IMR-90 (cell line): Measurements from ENCODE around the gene HGF. TPM values are rescaled to one million over a fixed set of nuclear protein-coding genes. Genes with fewer than 3 reads are reported as not detected.

Source experiments
- ATAC-seq: fragments of 200-7000 bp; cut with Tn5 transposase; 2 replicates; pipeline ENCODE4 v1.9.1; 2020; ENCODE audit warnings: low read depth, mild to moderate bottlenecking, moderate library complexity
- BruUV-seq: library from RNA; stranded (reverse); fragments of 400-500 nt; replicated peaks from 2 replicates; lab custom pipeline; 2021; lab: Mats Ljungman, UMichigan
- CTCF ChIA-PET: fragments of 300-600 bp; formaldehyde crosslinking; extraction: SDS; loops from one replicate; lab custom pipeline; 2021; ENCODE audit warnings: antibody characterized with exemption; lab: Yijun Ruan, JAX
- POLR2A ChIA-PET: fragments of 300-600 bp; sonication (Branson Sonifier 250); formaldehyde crosslinking; loops from one replicate; lab custom pipeline; 2022; ENCODE audit warnings: antibody characterized with exemption; ENCODE audit not compliant: unreplicated experiment; lab: Charles Lee
- DNase-seq: peaks from one replicate; pipeline ENCODE4 v3.0.0; 2013
- H2AFZ ChIP-seq: replicated peaks from 2 replicates; pipeline ENCODE3; 2013; ENCODE audit warnings: low read length, mild to moderate bottlenecking; ENCODE audit not compliant: poor library complexity
- H2AK5ac ChIP-seq: 2 replicates; pipeline ENCODE4 v1.6.1; 2013; ENCODE audit warnings: low read depth, low read length, inconsistent platforms
- H2AK9ac ChIP-seq: replicated peaks from 2 replicates; pipeline ENCODE3; 2013; ENCODE audit warnings: mild to moderate bottlenecking, low read depth, low read length, moderate library complexity; ENCODE audit not compliant: poor library complexity
- H2BK120ac ChIP-seq: 2 replicates; pipeline ENCODE4 v1.6.1; 2013; ENCODE audit warnings: low read depth, low read length, inconsistent platforms
- H2BK15ac ChIP-seq: 3 replicates; pipeline ENCODE4 v1.6.1; 2013; ENCODE audit warnings: low read depth, low read length, inconsistent platforms
- H2BK20ac ChIP-seq: 2 replicates; pipeline ENCODE4 v1.6.1; 2013; ENCODE audit warnings: low read depth, mild to moderate bottlenecking, inconsistent platforms, low read length, moderate library complexity
- H2BK5ac ChIP-seq: 2 replicates; pipeline ENCODE4 v1.6.1; 2013; ENCODE audit warnings: mild to moderate bottlenecking, low read depth, low read length, inconsistent platforms; ENCODE audit not compliant: poor library complexity, severe bottlenecking
- H3K14ac ChIP-seq: replicated peaks from 2 replicates; pipeline ENCODE4 v1.6.1; 2013; ENCODE audit warnings: low read depth, low read length, inconsistent platforms
- H3K18ac ChIP-seq: 2 replicates; pipeline ENCODE4 v1.6.1; 2013; ENCODE audit warnings: low read depth, low read length, control low read depth
- H3K23ac ChIP-seq: 2 replicates; pipeline ENCODE4 v1.6.1; 2013; ENCODE audit warnings: low read depth, low read length, inconsistent platforms
- H3K27ac ChIP-seq: 2 replicates; pipeline ENCODE4 v1.5.1; 2013; ENCODE audit warnings: mild to moderate bottlenecking, control low read depth, low read length; ENCODE audit not compliant: insufficient read depth
- H3K27me3 ChIP-seq: 2 replicates; pipeline ENCODE4 v1.6.1; 2013; ENCODE audit warnings: low read length; ENCODE audit not compliant: control insufficient read depth, insufficient read depth
- H3K36me3 ChIP-seq: 2 replicates; pipeline ENCODE4 v1.6.1; 2013; ENCODE audit warnings: low read length, mixed read lengths; ENCODE audit not compliant: control insufficient read depth, insufficient read depth
- H3K4ac ChIP-seq: 2 replicates; pipeline ENCODE4 v1.6.1; 2013; ENCODE audit warnings: low read depth, low read length, inconsistent platforms
- H3K4me1 ChIP-seq: 2 replicates; pipeline ENCODE4 v1.6.1; 2013; ENCODE audit warnings: low read length, mixed read lengths; ENCODE audit not compliant: control insufficient read depth, insufficient read depth
- H3K4me2 ChIP-seq: 2 replicates; pipeline ENCODE4 v1.6.1; 2013; ENCODE audit warnings: low read depth, mild to moderate bottlenecking, control low read depth, low read length, moderate library complexity
- H3K4me3 ChIP-seq: 2 replicates; pipeline ENCODE4 v1.5.1; 2013; ENCODE audit warnings: low read depth, mild to moderate bottlenecking, control low read depth, low read length, moderate library complexity; ENCODE audit not compliant: insufficient read depth
- H3K56ac ChIP-seq: 2 replicates; pipeline ENCODE4 v1.6.1; 2013; ENCODE audit warnings: low read length, inconsistent platforms; ENCODE audit not compliant: insufficient read depth; ENCODE audit errors: extremely low read depth
- H3K79me1 ChIP-seq, 2 experiments: 2 replicates each; pipeline ENCODE4 v1.6.1; 2013; ENCODE audit warnings: low read length in 2 of 2, inconsistent platforms in 1 of 2, low read depth in 1 of 2
- H3K9ac ChIP-seq: 2 replicates; pipeline ENCODE4 v1.6.1; 2013; ENCODE audit warnings: low read depth, low read length, control low read depth
- H3K9me1 ChIP-seq: 2 replicates; pipeline ENCODE4 v1.6.1; 2013; ENCODE audit warnings: low read length, inconsistent platforms; ENCODE audit not compliant: insufficient read depth
- H3K9me3 ChIP-seq: 2 replicates; pipeline ENCODE4 v1.6.1; 2013; ENCODE audit warnings: low read length; ENCODE audit not compliant: control insufficient read depth, insufficient read depth
- H4K20me1 ChIP-seq: 2 replicates; pipeline ENCODE4 v1.6.1; 2013; ENCODE audit warnings: low read length, inconsistent platforms; ENCODE audit not compliant: insufficient read depth
- H4K5ac ChIP-seq: 2 replicates; pipeline ENCODE4 v1.6.1; 2013; ENCODE audit warnings: mild to moderate bottlenecking, low read depth, low read length, control low read depth
- H4K8ac ChIP-seq, 2 experiments: 2 replicates each; pipeline ENCODE4 v1.6.1; 2013; ENCODE audit warnings: low read depth in 2 of 2, low read length in 2 of 2, control low read depth in 1 of 2, inconsistent platforms in 1 of 2
- H4K91ac ChIP-seq: 2 replicates; pipeline ENCODE4 v1.6.1; 2013; ENCODE audit warnings: low read depth, low read length, inconsistent platforms; ENCODE audit not compliant: insufficient read depth
- CEBPB ChIP-seq: IDR thresholded peaks from 2 replicates; pipeline ENCODE4 v1.6.1; 2012; ENCODE audit warnings: low read depth, low read length, improper control_type of control experiment
- CHD1 ChIP-seq: IDR thresholded peaks from 2 replicates; pipeline ENCODE4 v1.6.1; 2012; ENCODE audit warnings: low read depth, low read length, improper control_type of control experiment
- FOS ChIP-seq: fragments of 150-350 bp; IDR thresholded peaks from 2 replicates; pipeline ENCODE4 v1.6.1; 2016; ENCODE audit warnings: low read depth, low read length
- MAFK ChIP-seq: IDR thresholded peaks from 2 replicates; pipeline ENCODE4 v1.6.1; 2012; ENCODE audit warnings: low read depth, low read length, improper control_type of control experiment
- MAZ ChIP-seq: IDR thresholded peaks from 2 replicates; pipeline ENCODE4 v1.6.1; 2012; ENCODE audit warnings: low read depth, mild to moderate bottlenecking, low read length, improper control_type of control experiment, moderate library complexity, borderline replicate concordance
- MXI1 ChIP-seq: IDR thresholded peaks from 2 replicates; pipeline ENCODE4 v1.6.1; 2012; ENCODE audit warnings: low read depth, mild to moderate bottlenecking, low read length, moderate library complexity, borderline replicate concordance
- NFE2L2 ChIP-seq: fragments of 150-350 bp; IDR thresholded peaks from 2 replicates; pipeline ENCODE4 v1.6.1; 2016; ENCODE audit warnings: low read depth, mild to moderate bottlenecking, low read length
- POLR2A ChIP-seq: IDR thresholded peaks from 2 replicates; pipeline ENCODE4 v1.6.1; 2012; ENCODE audit warnings: mild to moderate bottlenecking, low read depth, low read length
- RAD21 ChIP-seq: IDR thresholded peaks from 2 replicates; pipeline ENCODE4 v1.6.1; 2012; ENCODE audit warnings: low read length, improper control_type of control experiment
- RCOR1 ChIP-seq: IDR thresholded peaks from 2 replicates; pipeline ENCODE4 v1.6.1; 2012; ENCODE audit warnings: mild to moderate bottlenecking, low read length, improper control_type of control experiment; ENCODE audit not compliant: insufficient replicate concordance
- RFX5 ChIP-seq: IDR thresholded peaks from 2 replicates; pipeline ENCODE4 v1.8.0; 2012; ENCODE audit warnings: low read depth, mild to moderate bottlenecking, low read length, moderate library complexity
- SMC3 ChIP-seq: fragments of 150-350 bp; IDR thresholded peaks from 2 replicates; pipeline ENCODE4 v1.6.1; 2016; ENCODE audit warnings: low read depth, mild to moderate bottlenecking, antibody characterized with exemption, low read length, moderate library complexity
- WGBS, 2 experiments: methylation state at CpG; one replicate each; pipeline versions ENCODE4 v1.1.5 to v1.1.7; 2013; ENCODE audit warnings: missing lambda C conversion rate in 2 of 2; ENCODE audit not compliant: insufficient read length in 1 of 2; ENCODE audit errors: extremely low coverage in 2 of 2; 5-methylcytosine and 5-hydroxymethylcytosine counted together
- dilution Hi-C: fragments of 300-500 bp; cut with HindIII; formaldehyde crosslinking; loops from one replicate; pipeline ENCODE4 v1.14.3; 2018; ENCODE audit warnings: low sequenced_read_pairs; ENCODE audit not compliant: unreplicated experiment
- in situ Hi-C: fragments of 300-500 bp; cut with MboI; formaldehyde crosslinking; loops from 3 replicates; pipeline ENCODE4 v1.14.3; 2019; ENCODE audit warnings: low sequenced_read_pairs, inconsistent platforms, mixed read lengths
- intact Hi-C: fragments of 100-400 bp; cut with micrococcal nuclease; formaldehyde crosslinking; loops from 2 replicates; pipeline ENCODE4 v1.10.0; 2022
- polyA plus RNA-seq, 3 experiments: library from polyadenylated mRNA; depleted of rRNA; stranded (reverse); fragments of >200 nt; gene quantifications; 2 replicates each; pipeline ENCODE4 v1.2.3, GENCODE V29; 2012; ENCODE audit warnings: low replicate concordance in 1 of 3
- total RNA-seq: library from RNA; depleted of rRNA; stranded (reverse); fragments of >200 nt; gene quantifications from 2 replicates; pipeline ENCODE4 v1.2.3, GENCODE V29; 2012
- TF ChIP-seq, protein P1 (sequence below): fragments of 150-350 bp; IDR thresholded peaks from 2 replicates; pipeline ENCODE4 v1.6.1; 2017; ENCODE audit warnings: mild to moderate bottlenecking, antibody characterized with exemption, low read length, low read depth
- TF ChIP-seq, protein P2 (sequence below): fragments of 150-350 bp; IDR thresholded peaks from 2 replicates; pipeline ENCODE4 v1.6.1; 2016; ENCODE audit warnings: low read depth, mild to moderate bottlenecking, low read length, moderate library complexity, borderline replicate concordance
- TF ChIP-seq, protein P3 (sequence below): conservative IDR thresholded peaks from 2 replicates; pipeline ENCODE4 v1.5.1; 2012; ENCODE audit warnings: mild to moderate bottlenecking, low read depth, low read length, improper control_type of control experiment

HGF gene
- total and polyA plus RNA-seq, 2 of the 4 experiments (the other 2 are of a cell fraction): 16.8 to 50.9 TPM

DNA sequence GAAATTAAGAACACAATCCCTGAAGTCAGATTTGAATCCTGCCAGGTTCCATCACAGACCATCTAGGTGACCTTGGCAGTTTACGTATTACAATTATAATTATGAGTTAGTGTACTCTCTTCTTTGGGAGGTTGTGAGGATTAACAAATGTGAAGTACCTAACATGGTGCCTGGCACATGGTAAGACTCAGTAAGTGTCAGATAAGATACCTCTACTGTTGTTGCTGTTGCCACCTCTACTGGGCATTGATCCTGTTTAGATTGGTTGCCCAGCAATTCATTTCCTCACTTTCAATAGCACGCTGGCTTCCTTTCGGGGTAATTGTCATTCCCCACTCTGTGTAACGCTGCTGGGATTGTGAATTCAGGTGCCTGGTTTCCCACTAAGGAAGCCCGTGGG is 31.7 kb upstream of the HGF start:
- Histone ChIP-seq H4K8ac (no peak overlapping the region), H2AFZ (no peak overlapping the region), H2BK20ac (no peak overlapping the region), H2AK5ac (no peak overlapping the region), H3K4me3 (no peak overlapping the region), H3K18ac (no peak overlapping the region), H2BK5ac (no peak overlapping the region), H4K20me1 (no peaks in the 10 kb centered on the region), H3K4me2 (no peak overlapping the region), H3K9me1 (no peaks in the 10 kb centered on the region), H3K4me1 (no peaks in the 10 kb centered on the region), H3K9me3 (no peaks in the 10 kb centered on the region), H3K23ac (no peak overlapping the region), H3K4ac (no peak overlapping the region), H3K56ac (no peak overlapping the region), H3K9ac (no peak overlapping the region), H2BK120ac (no peak overlapping the region), H3K27ac (no peak overlapping the region), H3K27me3 (no peaks in the 10 kb centered on the region), H3K14ac (no peak overlapping the region), H2BK15ac (no peak overlapping the region), H3K79me1 (no peaks in the 10 kb centered on the region), H2AK9ac (no peak overlapping the region), H4K91ac (no peak overlapping the region), H4K5ac (no peak overlapping the region), H3K36me3 (no peaks in the 10 kb centered on the region)
- ChIA-PET CTCF (interaction anchor here (1.3 to 1.4 kb wide), 2 partner anchors 12 to 16 kb away, joined by 3 to 5 read pairs; no protein-coding TSS in a partner anchor), POLR2A (no interaction called here)
- no peak for DNase-seq
- no CpG with 5 or more reads among the region's 5 CpGs for WGBS, 2 experiments
- TF ChIP-seq CEBPB: no peak
- TF ChIP-seq RFX5: no peak
- no peak for TF ChIP-seq POLR2A
- TF ChIP-seq RAD21: no peak
- TF ChIP-seq, protein P1, sequence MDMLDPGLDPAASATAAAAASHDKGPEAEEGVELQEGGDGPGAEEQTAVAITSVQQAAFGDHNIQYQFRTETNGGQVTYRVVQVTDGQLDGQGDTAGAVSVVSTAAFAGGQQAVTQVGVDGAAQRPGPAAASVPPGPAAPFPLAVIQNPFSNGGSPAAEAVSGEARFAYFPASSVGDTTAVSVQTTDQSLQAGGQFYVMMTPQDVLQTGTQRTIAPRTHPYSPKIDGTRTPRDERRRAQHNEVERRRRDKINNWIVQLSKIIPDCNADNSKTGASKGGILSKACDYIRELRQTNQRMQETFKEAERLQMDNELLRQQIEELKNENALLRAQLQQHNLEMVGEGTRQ: no peak
- no peak for TF ChIP-seq FOS
- TF ChIP-seq CHD1: no peak
- TF ChIP-seq MAZ: no peak
- TF ChIP-seq SMC3: no peak
- TF ChIP-seq, protein P2, sequence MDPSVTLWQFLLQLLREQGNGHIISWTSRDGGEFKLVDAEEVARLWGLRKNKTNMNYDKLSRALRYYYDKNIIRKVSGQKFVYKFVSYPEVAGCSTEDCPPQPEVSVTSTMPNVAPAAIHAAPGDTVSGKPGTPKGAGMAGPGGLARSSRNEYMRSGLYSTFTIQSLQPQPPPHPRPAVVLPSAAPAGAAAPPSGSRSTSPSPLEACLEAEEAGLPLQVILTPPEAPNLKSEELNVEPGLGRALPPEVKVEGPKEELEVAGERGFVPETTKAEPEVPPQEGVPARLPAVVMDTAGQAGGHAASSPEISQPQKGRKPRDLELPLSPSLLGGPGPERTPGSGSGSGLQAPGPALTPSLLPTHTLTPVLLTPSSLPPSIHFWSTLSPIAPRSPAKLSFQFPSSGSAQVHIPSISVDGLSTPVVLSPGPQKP: no peak
- TF ChIP-seq, protein P3, sequence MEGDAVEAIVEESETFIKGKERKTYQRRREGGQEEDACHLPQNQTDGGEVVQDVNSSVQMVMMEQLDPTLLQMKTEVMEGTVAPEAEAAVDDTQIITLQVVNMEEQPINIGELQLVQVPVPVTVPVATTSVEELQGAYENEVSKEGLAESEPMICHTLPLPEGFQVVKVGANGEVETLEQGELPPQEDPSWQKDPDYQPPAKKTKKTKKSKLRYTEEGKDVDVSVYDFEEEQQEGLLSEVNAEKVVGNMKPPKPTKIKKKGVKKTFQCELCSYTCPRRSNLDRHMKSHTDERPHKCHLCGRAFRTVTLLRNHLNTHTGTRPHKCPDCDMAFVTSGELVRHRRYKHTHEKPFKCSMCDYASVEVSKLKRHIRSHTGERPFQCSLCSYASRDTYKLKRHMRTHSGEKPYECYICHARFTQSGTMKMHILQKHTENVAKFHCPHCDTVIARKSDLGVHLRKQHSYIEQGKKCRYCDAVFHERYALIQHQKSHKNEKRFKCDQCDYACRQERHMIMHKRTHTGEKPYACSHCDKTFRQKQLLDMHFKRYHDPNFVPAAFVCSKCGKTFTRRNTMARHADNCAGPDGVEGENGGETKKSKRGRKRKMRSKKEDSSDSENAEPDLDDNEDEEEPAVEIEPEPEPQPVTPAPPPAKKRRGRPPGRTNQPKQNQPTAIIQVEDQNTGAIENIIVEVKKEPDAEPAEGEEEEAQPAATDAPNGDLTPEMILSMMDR: no peak
- TF ChIP-seq MAFK: no peak
- no peak for TF ChIP-seq MXI1
- TF ChIP-seq RCOR1: no peak
- no peak for TF ChIP-seq NFE2L2
- BruUV-seq: no TSS peak
- in situ Hi-C loops (no loop called here), dilution Hi-C loops (no loop called here), intact Hi-C loops (no loop called here)
- no peak for ATAC-seq
